ENCODE results near the gene EDDM13.
A peak's percentile ranks its signal among the peaks of the same experiment; 100 is the strongest.
"Not testable (repeated sequence)": the region's sequence is repeated elsewhere in the genome, so short reads cannot be mapped to it uniquely, and the experiment has no call there.

Gene EDDM13, protein sequence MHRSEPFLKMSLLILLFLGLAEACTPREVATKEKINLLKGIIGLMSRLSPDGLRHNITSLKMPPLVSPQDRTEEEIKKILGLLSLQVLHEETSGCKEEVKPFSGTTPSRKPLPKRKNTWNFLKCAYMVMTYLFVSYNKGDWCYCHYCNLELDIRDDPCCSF

DNA sequence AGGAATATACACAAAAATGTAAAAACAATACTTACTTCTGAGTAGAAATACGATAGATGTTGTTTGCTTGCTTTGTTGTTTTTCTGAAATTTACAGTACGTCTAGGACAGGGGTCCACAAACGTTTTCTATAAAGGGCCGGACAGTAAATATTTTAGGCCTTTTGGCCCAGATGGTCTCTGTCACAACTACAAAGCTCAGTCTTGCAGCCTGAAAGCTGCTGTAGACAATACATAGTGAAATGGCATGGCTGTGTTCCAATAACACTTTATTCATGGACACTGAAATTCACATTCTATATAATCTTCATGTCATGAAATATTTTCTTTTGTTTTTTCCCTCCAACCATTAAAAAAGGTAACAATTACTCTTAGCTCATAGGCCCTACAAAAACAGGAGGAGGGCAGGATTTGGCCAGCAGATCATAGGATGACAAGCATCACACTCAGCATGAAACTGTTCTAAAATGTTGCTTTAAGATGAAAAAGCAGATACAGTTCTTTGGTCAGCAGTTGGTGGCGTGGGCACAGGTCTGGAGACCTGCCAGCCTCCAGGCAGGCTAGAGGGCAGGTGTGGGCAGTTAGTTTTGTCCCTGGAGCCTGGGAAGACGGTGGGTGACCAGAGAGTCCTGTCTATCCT is at the start of gene EDDM13:
Gene EDDM13 (plus strand): TSS at position 588 of the 638 bp plus-strand sequence. CDS start 87 bp downstream, outside the sequence.
- DNase-seq: no peak

DNA sequence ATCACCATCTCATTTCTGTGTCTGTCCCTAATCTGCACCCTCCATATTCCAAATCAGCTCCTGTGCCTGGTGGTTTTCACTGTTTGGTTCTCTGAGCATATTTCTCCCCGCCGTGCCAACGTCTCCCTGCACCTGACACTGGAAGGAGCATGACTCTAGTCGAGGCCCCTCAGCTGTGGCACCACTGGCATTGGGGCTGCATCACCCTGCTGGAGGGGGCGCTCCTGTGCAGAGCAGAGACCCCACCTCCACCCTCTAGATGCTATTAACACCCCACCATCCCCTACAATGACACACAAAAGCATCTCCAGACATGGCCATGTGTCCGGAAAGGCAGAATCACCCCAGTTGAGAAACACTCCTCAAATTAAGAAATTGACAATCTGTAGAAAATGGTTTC is 49.6 kb upstream of the EDDM13 start:
- DNase-seq: no peak

DNA sequence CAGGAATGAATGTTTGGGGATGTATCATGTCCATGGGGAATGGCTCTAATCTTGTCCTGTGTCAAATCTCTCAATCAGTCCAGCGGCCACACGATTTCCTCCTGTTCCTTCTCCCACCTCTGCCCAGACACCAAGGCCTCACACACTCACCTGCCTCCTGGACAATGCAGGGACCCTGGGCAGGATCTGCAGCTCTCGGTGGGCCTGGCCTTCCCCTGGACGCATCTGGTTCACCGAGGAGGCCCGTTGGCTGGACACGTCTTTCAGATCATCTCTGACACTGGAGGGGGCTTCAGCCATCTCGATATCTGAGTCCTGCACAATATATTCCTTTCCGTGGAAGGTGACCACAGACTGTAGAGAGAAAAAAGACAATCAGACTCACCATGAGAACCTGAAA is 49.1 kb upstream of the EDDM13 start:
- DNase-seq: no peak

DNA sequence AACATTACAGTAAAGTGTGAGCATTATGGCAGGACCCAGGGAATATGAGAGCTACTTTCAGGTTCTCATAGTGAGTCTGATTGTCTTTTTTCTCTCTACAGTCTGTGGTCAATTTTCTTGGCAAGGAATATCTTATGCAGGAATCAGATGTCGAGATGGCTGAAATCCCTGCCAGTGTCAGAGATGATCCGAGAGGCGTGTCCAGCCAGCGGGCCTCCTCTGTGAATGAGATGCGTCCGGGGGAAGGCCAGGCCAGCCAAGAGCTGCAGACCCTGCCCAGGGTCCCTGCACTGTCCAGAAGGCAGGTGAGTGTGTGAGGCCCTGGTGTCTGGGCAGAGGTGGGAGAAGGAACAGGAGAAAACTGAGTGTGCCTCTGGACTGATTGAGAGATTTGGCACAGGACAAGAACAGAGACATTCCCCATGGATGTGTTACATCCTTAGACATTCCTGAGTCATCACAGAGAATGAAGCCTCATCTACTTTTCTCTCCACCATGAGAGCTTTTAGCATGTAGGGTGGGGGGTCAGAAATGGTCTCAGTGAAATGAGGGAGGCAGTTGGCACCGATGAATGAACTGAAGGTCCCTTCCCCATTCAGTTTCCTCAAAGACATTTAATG is 27.3 kb upstream of the EDDM13 start:
- no peak for DNase-seq

DNA sequence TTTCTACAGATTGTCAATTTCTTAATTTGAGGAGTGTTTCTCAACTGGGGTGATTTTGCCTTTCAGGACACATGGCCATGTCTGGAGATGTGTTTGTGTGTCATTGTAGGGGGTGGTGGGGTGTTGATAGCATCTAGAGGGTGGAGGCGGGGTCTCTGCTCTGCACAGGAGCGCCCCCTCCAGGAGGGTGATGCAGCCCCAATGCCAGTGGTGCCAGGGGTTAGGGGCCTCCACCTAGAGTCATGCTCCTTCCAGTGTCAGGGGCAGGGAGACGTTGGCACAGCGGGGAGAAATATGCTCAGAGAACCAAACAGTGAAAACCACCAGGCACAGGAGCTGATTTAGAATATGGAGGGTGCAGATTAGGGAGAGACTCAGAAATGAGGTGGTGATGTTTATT is 26.8 kb upstream of the EDDM13 start:
- DNase-seq: not testable (repeated sequence)

DNA sequence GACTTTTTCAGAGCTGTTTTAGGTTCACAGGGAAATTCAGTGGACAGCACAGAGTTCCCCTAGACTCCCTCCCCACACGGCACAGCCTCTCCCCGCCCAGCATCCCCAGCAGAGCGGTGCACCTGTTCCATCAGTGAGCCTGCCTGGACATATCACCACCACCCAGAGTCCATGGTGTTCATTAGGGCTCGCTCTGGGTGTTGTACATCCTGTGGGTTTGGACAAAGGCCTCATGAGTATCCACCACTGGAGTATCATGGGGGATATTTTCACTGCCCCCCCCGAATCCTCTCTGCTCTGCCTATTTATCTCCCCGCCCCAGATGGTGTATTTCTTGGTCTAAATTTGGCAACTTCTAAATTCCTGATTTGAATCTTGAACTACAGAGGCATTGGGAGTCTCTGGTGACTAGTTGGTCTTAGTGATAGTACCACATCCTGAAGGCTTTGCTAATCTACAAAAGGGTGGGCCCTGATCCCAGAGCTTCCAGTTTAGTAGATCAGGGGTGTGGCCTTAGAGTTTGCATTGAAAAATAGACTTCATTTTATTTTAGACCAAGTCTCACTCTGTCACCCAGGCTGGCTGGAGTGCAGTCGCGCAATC is 23.7 kb upstream of the EDDM13 start:
- DNase-seq: not testable (repeated sequence)

DNA sequence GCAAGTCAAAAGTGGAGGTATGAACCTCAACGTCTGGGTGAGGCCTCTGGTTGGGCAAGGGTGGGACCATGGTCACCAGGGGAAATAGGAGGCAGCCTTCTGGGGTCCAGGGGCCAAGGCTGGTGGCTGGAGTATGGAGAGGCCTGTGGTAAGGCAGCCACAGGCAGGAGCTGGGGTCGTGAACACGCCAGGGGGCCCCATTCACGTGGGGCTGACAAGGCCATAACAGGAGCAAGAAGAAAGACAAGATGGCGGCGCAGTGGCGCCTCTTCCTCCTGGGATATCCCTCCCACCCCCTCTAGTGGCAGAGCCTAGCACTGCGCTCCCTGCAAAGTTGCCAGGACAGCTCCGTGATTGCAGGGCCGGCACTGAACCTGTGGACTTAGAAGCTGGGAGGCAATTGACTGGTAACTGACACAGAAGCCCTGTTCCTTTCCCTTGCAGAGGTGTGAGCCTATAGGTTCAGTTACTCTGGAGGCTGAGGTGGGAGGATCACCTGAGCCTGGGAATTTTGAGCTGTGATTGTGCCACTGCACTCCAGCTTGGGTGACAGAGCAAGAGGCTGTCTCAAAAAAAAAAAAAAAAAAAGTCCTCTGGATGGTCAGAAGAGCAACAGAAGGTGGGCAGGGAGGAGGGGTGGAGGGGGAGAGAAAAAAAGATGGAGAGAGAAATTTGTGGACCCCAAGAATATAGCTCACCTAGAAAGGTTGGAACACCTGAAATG is 19.7 kb upstream of the EDDM13 start:
- no peak for DNase-seq

DNA sequence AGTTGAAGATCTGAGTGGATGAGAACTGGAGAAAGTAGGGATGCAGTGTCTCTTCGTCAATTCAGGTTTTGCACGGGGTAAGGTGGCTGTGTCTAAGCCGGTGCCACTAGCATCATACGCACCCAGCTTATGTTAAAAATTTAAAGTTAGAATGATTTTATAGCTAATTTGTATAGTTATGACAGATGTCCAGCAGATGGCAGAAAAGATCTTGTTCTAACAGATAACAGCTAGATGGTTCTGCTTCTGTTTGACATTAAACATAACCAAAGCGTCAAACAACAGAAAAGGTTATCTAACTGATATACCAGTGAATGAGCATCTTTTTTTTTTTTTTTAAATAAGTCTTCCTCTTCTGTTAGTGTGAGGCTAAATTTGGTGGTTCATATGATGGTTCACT is 18.8 kb upstream of the EDDM13 start:
- peak; percentile 23 for DNase-seq

DNA sequence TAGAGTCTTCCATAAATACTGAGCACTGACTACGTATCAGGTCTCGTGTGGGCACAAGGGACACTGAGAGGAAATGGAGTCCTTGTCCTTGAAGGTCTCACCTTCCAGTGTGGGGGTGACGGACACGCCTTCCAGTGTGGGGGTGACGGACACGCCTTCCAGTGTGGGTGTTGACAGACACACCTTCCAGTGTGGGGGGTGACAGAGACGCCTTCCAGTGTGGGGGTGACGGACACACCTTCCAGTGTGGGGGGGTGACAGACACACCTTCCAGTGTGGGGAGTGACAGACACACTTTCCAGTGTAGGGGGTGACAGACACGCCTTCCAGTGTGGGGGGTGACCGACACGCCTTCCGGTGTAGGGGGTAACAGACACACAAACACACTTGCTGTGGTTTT is 14.3 kb upstream of the EDDM13 start:
- no peak for DNase-seq

DNA sequence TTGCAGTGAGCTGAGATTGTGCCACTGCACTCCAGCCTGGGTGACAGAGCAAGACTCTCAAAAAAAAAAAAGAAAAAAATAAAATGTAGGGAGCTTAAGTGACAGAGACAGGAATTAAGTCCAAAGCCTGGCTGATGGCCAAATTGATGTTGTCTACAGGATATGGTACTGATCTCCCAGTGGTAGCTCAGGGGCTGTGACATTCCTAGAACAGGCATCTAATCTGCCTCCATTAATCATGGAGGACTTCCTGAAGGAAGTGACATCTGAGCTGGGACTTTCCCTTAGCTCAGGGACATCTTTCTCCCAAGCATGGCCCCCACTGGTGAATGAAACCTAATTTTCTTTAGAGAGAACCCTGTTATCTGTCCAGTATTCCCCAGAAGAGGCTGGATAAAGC is 11.4 kb upstream of the EDDM13 start:
- DNase-seq: no peak

DNA sequence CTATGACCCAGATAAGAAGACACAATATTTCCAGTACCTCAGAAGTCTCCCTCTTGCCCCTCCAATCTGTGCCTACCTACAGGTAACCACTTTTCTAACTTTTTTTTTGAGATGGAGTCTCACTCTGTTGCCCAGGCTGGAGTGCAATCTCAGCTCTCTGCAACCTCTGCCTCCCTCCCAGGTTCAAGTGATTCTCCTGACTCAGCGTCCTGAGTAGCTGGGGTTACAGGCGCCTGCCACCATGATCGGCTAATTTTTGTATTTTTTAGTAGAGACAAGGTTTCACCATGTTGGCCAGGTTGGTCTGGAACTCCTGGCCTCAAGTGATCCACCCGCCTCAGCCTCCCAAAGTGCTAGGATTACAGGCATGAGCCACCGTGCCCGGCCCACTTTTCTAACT is 10.6 kb upstream of the EDDM13 start:
- not testable (repeated sequence) for DNase-seq

DNA sequence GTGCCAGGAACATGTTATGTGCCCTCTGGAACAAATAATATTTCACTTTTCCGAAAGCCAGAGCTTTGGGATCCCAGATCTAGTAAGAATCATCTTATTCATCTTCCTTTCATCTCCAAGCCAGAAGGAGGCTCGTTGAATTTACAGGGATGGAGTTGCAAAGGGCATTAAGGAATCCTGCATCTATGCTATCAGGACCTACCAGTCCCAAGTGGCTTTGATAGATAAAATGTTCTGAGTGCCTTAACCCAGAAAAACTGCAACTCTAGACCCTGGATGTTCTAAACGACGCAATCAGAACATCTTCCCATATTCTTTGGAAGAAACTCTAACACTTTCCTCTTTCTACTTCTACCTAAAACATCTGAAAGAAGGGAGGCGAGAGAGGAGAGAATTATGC is 9.2 kb upstream of the EDDM13 start:
- no peak for DNase-seq

DNA sequence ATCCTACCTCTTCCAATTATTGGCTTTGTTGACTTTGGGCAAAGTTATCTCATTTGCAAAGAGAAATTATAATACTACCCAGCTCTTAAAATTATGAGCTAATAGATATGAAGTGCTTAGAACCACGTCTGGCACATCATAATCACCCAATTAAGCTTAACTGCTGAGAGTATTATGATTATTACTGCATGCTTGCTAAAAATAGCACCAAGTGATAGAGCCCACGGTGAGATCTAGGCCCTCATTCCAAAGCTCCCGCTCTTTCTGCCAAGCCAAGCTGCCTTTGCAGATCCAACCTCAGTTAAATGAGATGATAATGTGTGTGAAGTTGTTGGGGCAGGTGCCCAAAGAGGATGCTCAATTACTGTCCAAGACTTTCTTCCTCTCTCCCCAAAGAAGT is 6.5 kb upstream of the EDDM13 start:
- no peak for DNase-seq

DNA sequence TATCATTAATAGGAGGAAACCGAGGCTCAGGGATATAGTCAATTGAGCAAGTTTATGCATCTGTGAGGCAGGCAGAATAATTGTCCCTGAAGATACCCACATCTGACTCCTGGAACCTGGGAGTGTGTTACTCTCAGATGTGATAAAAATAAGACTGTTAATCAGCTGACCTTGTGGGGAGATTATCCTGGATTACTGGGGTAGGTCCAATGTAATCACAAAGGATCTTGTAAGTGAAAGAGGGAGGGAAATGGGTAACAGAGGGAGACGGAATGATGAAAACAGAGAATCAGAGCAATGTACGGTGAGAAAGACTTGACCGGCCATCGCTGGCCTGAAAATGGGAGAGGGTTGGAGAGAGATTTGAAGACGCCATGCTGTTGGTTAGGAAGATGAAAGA is 3.2 kb upstream of the EDDM13 start:
- no peak for DNase-seq

DNA sequence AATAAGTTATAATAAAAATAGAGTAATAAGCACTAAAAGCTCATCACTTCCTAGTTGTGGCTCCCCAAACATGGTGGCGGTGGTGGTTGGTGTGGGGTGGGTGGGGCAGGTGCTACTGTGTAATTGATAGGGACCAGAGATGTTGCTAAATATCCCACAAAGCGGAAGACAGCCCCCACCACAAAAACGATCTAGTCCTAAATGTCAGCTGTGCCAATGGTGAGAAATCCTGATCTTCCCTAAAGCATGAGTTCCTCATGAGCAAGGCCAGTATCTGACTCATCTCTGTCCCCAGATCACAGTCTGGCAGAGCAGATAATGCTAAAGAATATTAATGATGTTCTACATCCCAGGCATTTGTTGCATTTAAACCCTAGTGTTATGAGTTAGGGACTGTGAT is 1.9 kb upstream of the EDDM13 start:
- DNase-seq: no peak

DNA sequence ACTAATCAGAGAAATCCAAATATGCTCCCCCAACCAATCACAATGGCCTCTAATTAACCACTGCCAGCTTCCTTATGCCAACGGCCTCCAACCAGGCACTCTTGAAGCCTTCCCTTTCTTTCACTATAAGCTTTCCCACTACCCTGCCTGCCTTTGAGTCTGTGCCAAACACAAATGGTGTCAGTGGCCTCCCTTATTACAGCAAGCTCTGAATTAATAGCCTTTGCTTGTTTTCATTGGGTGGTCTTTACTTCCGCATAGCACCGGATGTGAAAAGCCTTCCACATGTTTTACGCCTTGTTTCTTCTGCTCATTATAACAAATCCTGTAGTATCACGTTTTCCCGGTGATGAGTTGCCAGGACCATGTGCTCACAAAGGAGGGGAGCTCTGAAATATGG is 1.4 kb upstream of the EDDM13 start:
- no peak for DNase-seq

DNA sequence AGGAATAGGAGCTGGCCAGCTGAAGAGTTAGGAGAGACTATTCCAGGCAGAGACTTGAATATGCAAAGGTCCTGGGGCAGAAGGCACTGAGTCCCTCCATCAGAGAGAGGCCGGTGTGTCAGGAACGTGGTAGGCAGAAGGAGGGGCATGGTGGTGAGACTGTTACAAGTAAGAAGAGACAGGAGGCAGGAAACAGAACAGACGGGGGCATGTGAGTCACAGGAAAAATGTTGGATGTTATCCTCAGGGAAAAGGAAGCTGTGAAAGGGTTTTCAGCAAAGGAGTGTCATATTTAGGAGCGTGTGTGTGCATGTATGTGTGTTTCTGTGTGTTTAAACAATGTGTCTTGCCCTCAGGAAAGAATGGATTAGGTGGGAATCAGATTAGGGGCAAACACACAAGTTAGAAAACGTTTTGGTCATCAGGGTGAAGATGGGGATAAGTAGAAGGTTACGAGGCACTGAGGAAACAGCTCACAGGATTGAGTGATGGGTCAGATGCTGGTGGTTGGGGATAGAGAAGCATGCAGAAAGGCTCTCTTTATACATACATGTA is 1.1 kb downstream of the EDDM13 start:
- no peak for DNase-seq

DNA sequence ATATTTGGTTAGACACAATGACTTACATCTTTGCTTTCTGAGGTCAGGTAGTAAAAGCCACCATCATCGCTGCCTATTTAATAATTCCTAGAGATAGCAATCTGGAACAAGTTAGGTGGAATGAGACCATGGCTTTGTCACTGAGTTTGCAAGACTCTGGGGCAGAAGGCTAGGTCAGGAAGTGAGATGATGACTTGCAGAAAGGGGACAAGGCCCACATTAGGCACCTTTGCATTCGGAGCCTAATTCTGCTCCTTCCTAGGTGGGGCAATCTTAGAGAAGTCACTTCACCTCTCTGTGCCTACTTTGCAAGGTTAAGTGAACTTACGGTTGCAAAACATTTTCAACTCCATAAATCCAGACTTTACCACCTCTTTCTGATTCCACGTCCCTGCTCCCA is 10.3 kb downstream of the EDDM13 start:
- DNase-seq: no peak

DNA sequence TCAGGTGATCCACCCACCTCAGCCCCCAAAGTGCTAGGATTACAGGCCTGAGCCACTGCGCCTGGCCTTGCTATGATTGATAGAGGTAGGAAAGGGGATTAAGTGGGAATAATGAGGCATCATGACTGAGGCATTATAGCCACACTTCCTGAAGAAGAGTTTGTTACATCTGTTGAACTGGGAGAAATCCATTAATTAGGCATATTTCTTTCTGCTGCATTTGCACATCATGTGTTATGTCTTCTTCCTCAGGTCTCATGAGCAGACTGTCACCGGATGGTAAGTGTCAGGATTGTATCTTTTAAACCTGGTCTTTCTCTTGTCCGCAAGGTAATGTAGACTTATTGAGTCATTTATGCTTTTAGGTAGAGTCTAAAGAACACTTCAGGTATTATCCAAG is 12.2 kb downstream of the EDDM13 start:
- no peak for DNase-seq

DNA sequence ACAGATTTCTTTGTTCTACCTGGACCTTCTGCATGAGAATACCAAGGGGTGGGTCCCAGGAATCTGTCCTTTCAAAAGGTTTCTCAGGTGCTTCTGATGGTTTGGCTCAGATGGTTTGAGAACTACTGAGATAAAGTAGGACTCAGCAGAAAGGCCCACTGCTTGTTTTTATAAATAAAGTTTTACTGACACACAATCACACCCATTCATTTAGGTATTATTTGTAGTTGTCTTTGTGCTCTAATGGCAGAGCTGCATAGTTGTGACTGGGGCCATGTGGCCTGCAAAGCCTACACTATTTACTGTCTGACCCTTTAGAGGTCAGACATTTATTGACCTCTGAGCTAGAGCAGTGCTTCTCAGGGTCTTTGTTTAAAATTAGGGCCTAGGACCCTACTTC is 17.6 kb downstream of the EDDM13 start:
- no peak for DNase-seq

DNA sequence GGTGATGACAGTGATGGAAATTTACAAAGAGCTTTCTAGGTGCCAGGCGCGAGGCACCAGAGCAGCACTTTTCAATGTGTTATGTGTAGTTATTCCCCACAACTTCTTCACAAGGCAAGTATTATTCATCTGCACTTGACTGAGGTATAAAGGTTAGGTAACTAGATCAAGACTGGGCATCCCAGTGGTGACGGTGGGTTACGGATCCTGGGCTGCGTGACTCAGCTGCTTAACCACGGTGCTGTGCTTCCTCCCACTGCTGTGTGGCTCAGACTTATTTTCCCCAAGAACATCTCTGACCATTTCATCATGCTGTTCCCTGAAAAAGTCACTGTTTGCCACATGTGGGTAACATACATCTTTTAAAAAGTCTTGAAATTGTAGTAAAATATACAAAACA is 19.3 kb downstream of the EDDM13 start:
- no peak for DNase-seq

DNA sequence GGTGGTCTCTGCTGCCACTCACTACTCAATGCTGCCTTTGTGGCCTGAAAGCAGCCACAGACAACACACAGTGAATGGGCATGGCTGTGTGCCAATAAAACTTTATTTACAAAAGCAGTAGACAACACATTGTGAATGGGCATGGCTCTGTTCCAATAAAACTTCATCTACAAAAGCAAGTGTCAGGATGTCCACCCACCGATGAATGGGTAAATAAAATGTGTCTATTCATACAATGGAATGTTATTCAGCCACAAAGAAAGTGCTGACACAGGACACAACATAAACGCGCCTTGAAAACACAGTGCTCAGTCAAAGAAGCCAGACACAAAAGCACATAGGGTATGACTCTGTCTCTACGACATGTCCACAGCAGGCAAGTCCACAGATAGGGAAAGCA is 22.0 kb downstream of the EDDM13 start:
- no peak for DNase-seq
